Panc1 (cell line): ENCODE measurements around the gene CLPTM1. TPM values are rescaled to one million over a fixed set of nuclear protein-coding genes. Genes with fewer than 3 reads are reported as not detected.
"Not testable (repeated sequence)": the region's sequence is repeated elsewhere in the genome, so short reads cannot be mapped to it uniquely, and the experiment has no call there.

ENCODE experiments used
- ATAC-seq: fragments of 200-7000 bp; cut with Tn5 transposase; 2 replicates; pipeline ENCODE4 v1.9.1; 2020; ENCODE audit warnings: mild to moderate bottlenecking, moderate library complexity
- BruUV-seq: library from RNA; stranded (reverse); fragments of 400-500 nt; replicated peaks from 2 replicates; lab custom pipeline; 2021; lab: Mats Ljungman, UMichigan
- CTCF ChIA-PET: fragments of 300-600 bp; sonication (Branson Sonifier 250); formaldehyde crosslinking; loops from one replicate; lab custom pipeline; 2022; ENCODE audit warnings: antibody characterized with exemption; lab: Charles Lee
- POLR2A ChIA-PET: fragments of 300-600 bp; sonication (Branson Sonifier 250); formaldehyde crosslinking; loops from one replicate; lab custom pipeline; 2022; ENCODE audit warnings: antibody characterized with exemption; lab: Charles Lee
- DNase-seq: peaks from one replicate; pipeline ENCODE4 v3.0.0-alpha.2; 2010; ENCODE audit warnings: low read depth, low spot score
- H3K27ac ChIP-seq: 2 replicates; pipeline ENCODE4 v1.5.1; 2011; ENCODE audit warnings: mild to moderate bottlenecking, low read length, inconsistent platforms
- H3K27me3 ChIP-seq: fragments of 200-500 bp; sonication (Bioruptor generic); 2 replicates; pipeline ENCODE4 v1.6.0; 2014; ENCODE audit warnings: low read length, inconsistent platforms; ENCODE audit not compliant: control insufficient read depth, insufficient read depth
- H3K36me3 ChIP-seq: fragments of 200-500 bp; sonication (Bioruptor generic); 2 replicates; pipeline ENCODE4 v1.5.1; 2014; ENCODE audit warnings: inconsistent platforms, mild to moderate bottlenecking, low read length, moderate library complexity; ENCODE audit not compliant: control insufficient read depth, insufficient read depth
- H3K4me1 ChIP-seq: 2 replicates; pipeline ENCODE4 v1.5.1; 2011; ENCODE audit warnings: inconsistent platforms, mild to moderate bottlenecking, low read length, moderate library complexity; ENCODE audit not compliant: control insufficient read depth, insufficient read depth
- H3K4me3 ChIP-seq, 2 experiments: 2 replicates each; pipeline ENCODE4 v1.5.1; 2011 to 2012; ENCODE audit warnings: low read depth in 2 of 2, low read length in 2 of 2, mild to moderate bottlenecking in 2 of 2, inconsistent platforms in 1 of 2, moderate library complexity in 1 of 2
- H3K9me3 ChIP-seq: fragments of 200-500 bp; sonication (Bioruptor generic); 2 replicates; pipeline ENCODE4 v1.5.1; 2014; ENCODE audit warnings: low read depth, mild to moderate bottlenecking, inconsistent platforms, low read length, moderate library complexity; ENCODE audit not compliant: control insufficient read depth, insufficient read depth
- POLR2AphosphoS5 ChIP-seq: IDR thresholded peaks from 2 replicates; pipeline ENCODE4 v1.6.1; 2012; ENCODE audit warnings: mild to moderate bottlenecking, low read depth, low read length, moderate library complexity
- SIN3A ChIP-seq: IDR thresholded peaks from 2 replicates; pipeline ENCODE4 v1.6.1; 2012; ENCODE audit warnings: low read depth, mild to moderate bottlenecking, low read length, moderate library complexity, borderline replicate concordance; ENCODE audit not compliant: insufficient read depth
- TCF7L2 ChIP-seq: IDR thresholded peaks from 2 replicates; pipeline ENCODE4 v1.6.1; 2011; ENCODE audit warnings: mild to moderate bottlenecking, low read depth, low read length, inconsistent platforms
- in situ Hi-C: cut with HindIII; loops from 2 replicates; pipeline ENCODE4 v1.10.0; 2016; ENCODE audit warnings: low sequenced_read_pairs, low pct_unique_long_range_greater_than_20kb
- intact Hi-C: fragments of 100-400 bp; cut with micrococcal nuclease; formaldehyde crosslinking; loops from one replicate; pipeline ENCODE4 v1.10.0; 2022; ENCODE audit not compliant: unreplicated experiment
- total RNA-seq: library from RNA; stranded (reverse); gene quantifications from one replicate; pipeline ENCODE4 v1.2.1, GENCODE V29; 2021; ENCODE audit not compliant: unreplicated experiment
- TF ChIP-seq, protein P1 (sequence below), 2 experiments: IDR thresholded peaks; 2 replicates each; pipeline ENCODE4 v1.6.1; 2011 to 2012; ENCODE audit warnings: low read depth in 2 of 2, control low read depth in 1 of 2, low read length in 1 of 2, mild to moderate bottlenecking in 1 of 2, moderate library complexity in 1 of 2; ENCODE audit not compliant: insufficient read depth in 1 of 2
- TF ChIP-seq, protein P2 (sequence below): fragments of 450-650 bp; IDR thresholded peaks from 2 replicates; pipeline ENCODE4 v1.5.1; 2017; ENCODE audit warnings: mild to moderate bottlenecking

CLPTM1 gene
- total RNA-seq, 1 experiment from 2014 or later = 98.4 TPM

- Histone ChIP-seq H3K4me1 (no peaks in the 10 kb centered on the region), H3K27ac (no peak overlapping the region), H3K27me3 (no peaks in the 10 kb centered on the region), H3K9me3 (no peaks in the 10 kb centered on the region), H3K4me3 (no peak overlapping the region), H3K36me3 (no peaks in the 10 kb centered on the region)
- BruUV-seq = no TSS peak
- CTCF ChIA-PET = no interaction called here
- intact Hi-C loops (no loop called here), in situ Hi-C loops (no loop called here)
- POLR2A ChIA-PET = interaction anchor here (0.6 kb wide), 1 partner anchor 467 kb away, joined by 6 read pairs; no protein-coding TSS in a partner anchor
- DNase-seq = no peak
- ATAC-seq = no peak
- TF ChIP-seq, protein P1, sequence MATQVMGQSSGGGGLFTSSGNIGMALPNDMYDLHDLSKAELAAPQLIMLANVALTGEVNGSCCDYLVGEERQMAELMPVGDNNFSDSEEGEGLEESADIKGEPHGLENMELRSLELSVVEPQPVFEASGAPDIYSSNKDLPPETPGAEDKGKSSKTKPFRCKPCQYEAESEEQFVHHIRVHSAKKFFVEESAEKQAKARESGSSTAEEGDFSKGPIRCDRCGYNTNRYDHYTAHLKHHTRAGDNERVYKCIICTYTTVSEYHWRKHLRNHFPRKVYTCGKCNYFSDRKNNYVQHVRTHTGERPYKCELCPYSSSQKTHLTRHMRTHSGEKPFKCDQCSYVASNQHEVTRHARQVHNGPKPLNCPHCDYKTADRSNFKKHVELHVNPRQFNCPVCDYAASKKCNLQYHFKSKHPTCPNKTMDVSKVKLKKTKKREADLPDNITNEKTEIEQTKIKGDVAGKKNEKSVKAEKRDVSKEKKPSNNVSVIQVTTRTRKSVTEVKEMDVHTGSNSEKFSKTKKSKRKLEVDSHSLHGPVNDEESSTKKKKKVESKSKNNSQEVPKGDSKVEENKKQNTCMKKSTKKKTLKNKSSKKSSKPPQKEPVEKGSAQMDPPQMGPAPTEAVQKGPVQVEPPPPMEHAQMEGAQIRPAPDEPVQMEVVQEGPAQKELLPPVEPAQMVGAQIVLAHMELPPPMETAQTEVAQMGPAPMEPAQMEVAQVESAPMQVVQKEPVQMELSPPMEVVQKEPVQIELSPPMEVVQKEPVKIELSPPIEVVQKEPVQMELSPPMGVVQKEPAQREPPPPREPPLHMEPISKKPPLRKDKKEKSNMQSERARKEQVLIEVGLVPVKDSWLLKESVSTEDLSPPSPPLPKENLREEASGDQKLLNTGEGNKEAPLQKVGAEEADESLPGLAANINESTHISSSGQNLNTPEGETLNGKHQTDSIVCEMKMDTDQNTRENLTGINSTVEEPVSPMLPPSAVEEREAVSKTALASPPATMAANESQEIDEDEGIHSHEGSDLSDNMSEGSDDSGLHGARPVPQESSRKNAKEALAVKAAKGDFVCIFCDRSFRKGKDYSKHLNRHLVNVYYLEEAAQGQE (IDR thresholded peaks at IDR 0.05; ENCODE audit: insufficient read depth in 1 of 2, low read depth in 2 of 2, low read length in 1 of 2) = no peak
- TF ChIP-seq TCF7L2 (no peak), POLR2AphosphoS5 (no peak), SIN3A (no peak)
- TF ChIP-seq, protein P2, sequence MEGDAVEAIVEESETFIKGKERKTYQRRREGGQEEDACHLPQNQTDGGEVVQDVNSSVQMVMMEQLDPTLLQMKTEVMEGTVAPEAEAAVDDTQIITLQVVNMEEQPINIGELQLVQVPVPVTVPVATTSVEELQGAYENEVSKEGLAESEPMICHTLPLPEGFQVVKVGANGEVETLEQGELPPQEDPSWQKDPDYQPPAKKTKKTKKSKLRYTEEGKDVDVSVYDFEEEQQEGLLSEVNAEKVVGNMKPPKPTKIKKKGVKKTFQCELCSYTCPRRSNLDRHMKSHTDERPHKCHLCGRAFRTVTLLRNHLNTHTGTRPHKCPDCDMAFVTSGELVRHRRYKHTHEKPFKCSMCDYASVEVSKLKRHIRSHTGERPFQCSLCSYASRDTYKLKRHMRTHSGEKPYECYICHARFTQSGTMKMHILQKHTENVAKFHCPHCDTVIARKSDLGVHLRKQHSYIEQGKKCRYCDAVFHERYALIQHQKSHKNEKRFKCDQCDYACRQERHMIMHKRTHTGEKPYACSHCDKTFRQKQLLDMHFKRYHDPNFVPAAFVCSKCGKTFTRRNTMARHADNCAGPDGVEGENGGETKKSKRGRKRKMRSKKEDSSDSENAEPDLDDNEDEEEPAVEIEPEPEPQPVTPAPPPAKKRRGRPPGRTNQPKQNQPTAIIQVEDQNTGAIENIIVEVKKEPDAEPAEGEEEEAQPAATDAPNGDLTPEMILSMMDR = no peak
Observed at GRCh38 chr19:44998025-44998424, 42.8 kb downstream of the CLPTM1 start.

DNA sequence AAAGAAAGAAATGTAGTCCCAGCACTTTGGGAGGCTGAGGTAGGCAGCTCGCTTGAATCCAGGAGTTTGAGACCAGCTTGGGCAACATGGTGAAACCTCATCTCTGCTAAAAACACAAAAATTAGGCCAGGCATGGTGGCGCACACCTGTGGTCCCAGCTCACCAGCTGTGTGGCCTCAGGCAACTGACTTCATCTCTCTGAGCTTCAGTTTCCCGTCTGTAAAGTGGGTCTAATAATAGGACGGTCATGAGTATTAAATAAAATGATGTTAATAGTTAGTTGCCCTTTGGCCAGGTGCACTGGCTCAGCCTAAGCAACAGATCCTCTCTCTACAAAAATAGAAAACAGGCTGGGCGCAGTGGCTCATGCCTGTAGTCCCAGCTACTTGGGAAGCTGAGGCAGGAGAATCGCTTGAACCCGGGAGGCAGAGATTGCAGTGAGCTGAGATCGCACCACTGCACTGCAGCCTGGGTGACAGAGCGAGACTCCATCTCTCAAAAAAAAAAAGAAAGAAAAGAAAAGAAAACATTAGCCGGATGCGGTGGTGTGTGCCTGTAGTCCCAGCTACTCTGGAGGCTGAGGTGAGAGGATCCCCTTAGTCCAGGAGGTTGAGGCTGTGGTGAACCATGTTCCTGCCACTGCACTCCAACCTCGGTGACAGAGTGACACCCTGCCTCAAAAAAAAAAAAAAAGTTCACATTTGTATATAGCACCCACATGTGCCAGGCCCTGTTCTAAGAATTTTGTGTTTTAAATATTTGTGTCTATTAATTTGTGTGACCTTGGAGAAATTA, 44.1 kb downstream of the CLPTM1 start:
- DNase-seq, H3K27me3 ChIP-seq, intact Hi-C loops, H3K4me1 ChIP-seq, H3K9me3 ChIP-seq, H3K27ac ChIP-seq, ATAC-seq, CTCF ChIA-PET, in situ Hi-C loops, BruUV-seq, H3K4me3 ChIP-seq, H3K36me3 ChIP-seq: not testable (repeated sequence)
- POLR2A ChIA-PET = interaction anchor here (0.7 kb wide), 1 partner anchor 34 kb away, joined by 6 read pairs; no protein-coding TSS in a partner anchor

GRCh38 chr19:45000665-45001064, 45.5 kb downstream of the CLPTM1 start:
- H3K4me1 ChIP-seq, H3K9me3 ChIP-seq, H3K36me3 ChIP-seq, H3K27me3 ChIP-seq, CTCF ChIA-PET, in situ Hi-C loops, intact Hi-C loops, ATAC-seq, DNase-seq: not testable (repeated sequence)
- BruUV-seq = TSS peak; percentile 60
- Histone ChIP-seq H3K27ac (peak overlapping the region; percentile 70), H3K4me3 (peak overlapping the region; percentile 48 to 56)
- POLR2A ChIA-PET = interaction anchor here (0.6 kb wide), 1 partner anchor 88 kb away, joined by 3 read pairs; no protein-coding TSS in a partner anchor
